Colonic mucosa (tissue), 4 donors: ENCODE results near the gene CCDC148. TPM values are rescaled to one million over a fixed set of nuclear protein-coding genes. Genes with fewer than 3 reads are reported as not detected.

Source experiments
- DNase-seq: peaks from one replicate; pipeline ENCODE4 v3.0.0-alpha.2; 2020
- H3K27ac ChIP-seq: fragments of 200-600 bp; one replicate; pipeline ENCODE4 v1.8.0; 2021
- H3K27me3 ChIP-seq: fragments of 200-600 bp; one replicate; pipeline ENCODE4 v1.8.0; 2021
- H3K36me3 ChIP-seq: fragments of 200-600 bp; one replicate; pipeline ENCODE4 v1.8.0; 2021
- H3K4me1 ChIP-seq: fragments of 200-600 bp; one replicate; pipeline ENCODE4 v1.8.0; 2021; ENCODE audit warnings: mild to moderate bottlenecking
- H3K4me3 ChIP-seq: fragments of 200-600 bp; one replicate; pipeline ENCODE4 v1.8.0; 2021
- H3K9ac ChIP-seq, 2 donors: one replicate each; pipeline ENCODE4 v1.7.0; 2013; ENCODE audit warnings: control low read depth in 2 of 2, low read depth in 2 of 2, low read length in 2 of 2
- H3K9me3 ChIP-seq: fragments of 200-600 bp; one replicate; pipeline ENCODE4 v1.8.0; 2021
- intact Hi-C: fragments of 100-400 bp; cut with DNase I; formaldehyde crosslinking; loops from one replicate; pipeline ENCODE4 v1.14.1; 2022
- total RNA-seq, 2 donors: library from RNA; stranded (reverse); fragmentation: NEBNext Ultra II Directional in 1 of 2; extraction: Animal tissue kit (Norgen Biotek cat#: 25700) in 1 of 2; gene quantifications; one replicate each; pipeline ENCODE4 v1.2.1, GENCODE V29; 2021
- TF ChIP-seq, protein P1 (sequence below): fragments of 200-600 bp; IDR thresholded peaks from one replicate; pipeline ENCODE4 v1.8.0; 2022; ENCODE audit warnings: antibody characterized with exemption, mild to moderate bottlenecking
- donor health status: healthy.
- donor health status: DM: no; HTN: no; CAD: no.
- donor health status: DM: no; HTN: no; CAD: no.

CCDC148 gene
- total RNA-seq, 2 donors from 2014 or later = 0.13 to 0.49 TPM

DNA sequence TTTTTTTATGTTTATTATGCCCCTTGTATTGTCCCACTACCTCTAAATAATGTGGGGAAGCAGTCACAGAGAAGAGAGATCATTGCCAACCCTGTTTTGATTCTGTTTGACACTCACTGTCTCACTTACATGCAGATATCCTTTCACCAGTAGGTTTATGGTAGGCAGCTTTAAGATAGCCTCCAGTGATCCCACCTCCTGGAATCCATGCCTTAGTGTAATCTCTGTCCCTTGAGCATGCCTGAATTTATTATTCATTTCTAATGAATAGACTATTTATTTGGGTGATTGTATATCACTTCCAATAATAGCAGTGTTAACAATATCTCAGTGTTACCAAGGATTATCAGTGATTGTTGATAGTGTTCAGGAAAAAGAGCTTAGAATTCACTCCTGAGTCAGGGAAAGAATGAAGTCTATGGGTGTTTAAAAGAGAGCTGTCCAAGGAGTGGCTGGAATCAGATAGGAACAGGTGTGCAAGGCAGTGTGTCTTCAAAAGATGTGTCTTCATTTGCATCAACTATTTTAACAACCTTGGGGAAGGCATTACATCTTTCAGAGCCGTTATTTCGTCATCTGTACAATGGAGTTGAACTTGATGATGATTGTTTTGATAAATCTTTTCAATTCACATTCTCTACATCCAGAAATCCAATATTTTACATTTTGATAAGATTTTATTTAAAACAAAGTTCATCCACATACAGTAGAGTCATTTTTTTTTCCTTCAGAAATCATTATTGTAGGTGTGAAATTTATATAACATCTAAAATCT, 32.1 kb upstream of the CCDC148 start:
- no peak for DNase-seq
- Histone ChIP-seq H3K27ac (no peak overlapping the region), H3K4me1 (no peaks in the 10 kb centered on the region), H3K27me3 (no peaks in the 10 kb centered on the region), H3K9ac (no peak overlapping the region), H3K36me3 (no peaks in the 10 kb centered on the region), H3K9me3 (no peaks in the 10 kb centered on the region), H3K4me3 (no peak overlapping the region)
- TF ChIP-seq, protein P1, sequence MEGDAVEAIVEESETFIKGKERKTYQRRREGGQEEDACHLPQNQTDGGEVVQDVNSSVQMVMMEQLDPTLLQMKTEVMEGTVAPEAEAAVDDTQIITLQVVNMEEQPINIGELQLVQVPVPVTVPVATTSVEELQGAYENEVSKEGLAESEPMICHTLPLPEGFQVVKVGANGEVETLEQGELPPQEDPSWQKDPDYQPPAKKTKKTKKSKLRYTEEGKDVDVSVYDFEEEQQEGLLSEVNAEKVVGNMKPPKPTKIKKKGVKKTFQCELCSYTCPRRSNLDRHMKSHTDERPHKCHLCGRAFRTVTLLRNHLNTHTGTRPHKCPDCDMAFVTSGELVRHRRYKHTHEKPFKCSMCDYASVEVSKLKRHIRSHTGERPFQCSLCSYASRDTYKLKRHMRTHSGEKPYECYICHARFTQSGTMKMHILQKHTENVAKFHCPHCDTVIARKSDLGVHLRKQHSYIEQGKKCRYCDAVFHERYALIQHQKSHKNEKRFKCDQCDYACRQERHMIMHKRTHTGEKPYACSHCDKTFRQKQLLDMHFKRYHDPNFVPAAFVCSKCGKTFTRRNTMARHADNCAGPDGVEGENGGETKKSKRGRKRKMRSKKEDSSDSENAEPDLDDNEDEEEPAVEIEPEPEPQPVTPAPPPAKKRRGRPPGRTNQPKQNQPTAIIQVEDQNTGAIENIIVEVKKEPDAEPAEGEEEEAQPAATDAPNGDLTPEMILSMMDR = no peak
- intact Hi-C loops = no loop called here

DNA sequence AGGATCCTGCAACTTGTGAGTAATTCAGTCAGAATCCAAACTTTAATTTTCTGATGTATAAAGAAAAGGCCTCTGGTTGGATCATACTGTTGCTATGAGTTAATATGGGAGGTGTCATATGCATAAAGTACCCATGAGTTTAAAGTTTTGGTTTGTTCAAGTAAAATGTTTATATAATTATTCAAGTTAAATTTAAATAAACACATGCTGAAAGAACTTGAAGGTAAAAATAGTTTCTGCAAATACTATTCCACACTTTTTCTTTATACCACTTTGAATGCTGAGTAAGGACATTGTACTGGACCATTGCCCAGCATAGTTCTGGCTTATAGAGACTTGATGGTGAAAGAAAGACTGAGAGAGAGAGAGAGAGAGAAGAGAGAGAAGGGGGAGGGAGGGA, 30.9 kb upstream of the CCDC148 start:
- no peaks in the 10 kb centered on the region for H3K9me3 ChIP-seq
- DNase-seq = no peak
- no peak overlapping the region for H3K27ac ChIP-seq
- H3K4me3 ChIP-seq = no peak overlapping the region
- no peaks in the 10 kb centered on the region for H3K36me3 ChIP-seq
- H3K4me1 ChIP-seq = no peaks in the 10 kb centered on the region
- H3K9ac ChIP-seq = no peak overlapping the region
- TF ChIP-seq, protein P1 = no peak
- intact Hi-C loops = no loop called here
- H3K27me3 ChIP-seq = no peaks in the 10 kb centered on the region

DNA sequence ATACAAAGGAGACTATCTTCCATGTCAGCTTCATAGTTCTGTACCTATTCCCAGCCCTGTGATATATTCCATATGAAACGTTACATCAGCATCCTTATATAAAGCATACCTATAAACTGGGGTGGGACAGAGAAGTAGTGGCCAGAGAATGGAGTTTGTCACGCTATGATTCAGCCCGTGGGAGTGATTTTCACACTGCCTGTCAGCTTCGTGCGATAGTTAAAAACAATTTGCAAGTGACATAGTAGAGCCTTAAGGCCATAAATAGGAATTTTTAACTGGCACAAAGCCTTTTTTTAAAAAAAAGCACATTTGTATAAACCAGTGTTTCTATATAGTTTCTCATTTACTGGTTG, 30.4 kb upstream of the CCDC148 start:
- Histone ChIP-seq H3K9ac (no peak overlapping the region), H3K27ac (no peak overlapping the region), H3K9me3 (no peaks in the 10 kb centered on the region), H3K4me1 (no peaks in the 10 kb centered on the region), H3K4me3 (no peak overlapping the region), H3K27me3 (no peaks in the 10 kb centered on the region), H3K36me3 (no peaks in the 10 kb centered on the region)
- DNase-seq = no peak
- intact Hi-C loops = no loop called here
- TF ChIP-seq, protein P1 = no peak

DNA sequence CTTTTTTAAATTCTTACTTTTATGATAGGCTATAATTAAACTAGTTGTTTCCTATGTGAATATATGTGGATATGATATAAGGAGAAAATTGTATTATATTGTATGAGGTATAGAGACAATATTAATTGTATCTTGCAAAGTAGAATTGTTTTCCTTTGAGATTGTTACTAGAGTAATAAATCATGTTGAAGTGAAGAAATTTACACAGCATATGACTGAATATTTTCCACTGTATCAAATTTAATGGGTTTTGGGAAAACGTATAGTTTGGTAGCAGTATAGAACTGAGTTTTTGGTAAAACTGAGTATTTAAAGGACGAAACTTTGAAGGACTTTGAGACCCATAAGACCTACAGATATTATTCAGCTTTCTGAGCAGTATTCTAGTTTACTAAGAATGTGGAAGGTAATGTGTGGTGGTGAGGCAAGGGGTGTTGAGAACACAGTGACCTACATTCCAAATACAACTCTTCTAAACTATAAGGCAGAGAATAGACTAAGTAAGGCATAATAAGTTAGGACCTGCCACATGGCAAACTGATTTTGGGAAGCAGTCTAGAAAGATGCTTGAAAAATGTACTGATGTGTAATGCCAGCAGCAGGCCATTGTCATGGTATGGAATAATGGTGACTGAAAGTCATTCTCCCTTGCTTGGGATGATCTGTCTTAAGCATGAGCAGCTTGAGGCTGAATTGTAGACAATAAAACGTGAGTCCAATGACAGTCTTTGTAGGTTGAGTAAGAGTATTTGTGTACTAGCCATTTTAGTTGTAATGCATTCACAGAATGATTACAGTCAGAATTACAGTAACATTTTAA, 29.8 kb upstream of the CCDC148 start:
- TF ChIP-seq, protein P1 = no peak
- intact Hi-C loops = no loop called here

DNA sequence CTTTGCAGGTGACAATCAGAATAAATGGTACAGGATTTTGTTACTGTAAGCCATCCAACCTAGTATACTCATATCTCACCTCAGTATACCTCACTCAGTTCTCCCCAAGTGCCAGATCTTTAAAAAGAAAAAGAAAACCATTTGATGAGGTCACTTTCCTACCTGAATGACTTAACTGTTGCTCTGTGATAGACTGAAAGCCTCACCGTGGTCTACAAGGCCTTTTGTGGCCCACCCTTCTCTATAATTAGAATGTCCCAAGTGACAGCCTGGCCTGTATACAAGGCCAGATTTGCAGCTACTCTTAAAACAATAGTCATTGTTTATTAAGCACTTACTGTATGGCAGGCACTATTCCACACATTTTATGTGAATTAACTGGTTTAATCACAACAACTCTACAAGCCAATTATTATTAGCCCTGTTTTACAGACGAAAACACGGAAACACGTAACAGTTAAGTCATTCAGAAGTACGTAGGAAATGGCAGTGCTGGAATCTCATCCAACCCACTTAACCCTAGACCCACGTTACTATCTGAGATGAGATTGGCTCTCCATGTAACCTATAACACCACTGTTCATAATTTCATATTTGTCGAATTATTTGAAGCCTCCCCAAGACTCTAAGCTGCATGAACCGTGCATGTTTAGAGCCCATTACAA, 28.5 kb upstream of the CCDC148 start:
- H3K9ac ChIP-seq = no peak overlapping the region
- H3K36me3 ChIP-seq = no peaks in the 10 kb centered on the region
- intact Hi-C loops = no loop called here
- H3K4me3 ChIP-seq = no peak overlapping the region
- H3K27ac ChIP-seq = no peak overlapping the region
- no peak for DNase-seq
- no peaks in the 10 kb centered on the region for H3K9me3 ChIP-seq
- TF ChIP-seq, protein P1 = no peak
- no peaks in the 10 kb centered on the region for H3K4me1 ChIP-seq
- H3K27me3 ChIP-seq = no peaks in the 10 kb centered on the region

More for the DNA sequence above, 29.8 kb upstream of the CCDC148 start:
- Histone ChIP-seq H3K9me3 (no peaks in the 10 kb centered on the region), H3K27me3 (no peaks in the 10 kb centered on the region), H3K9ac (no peak overlapping the region), H3K4me3 (no peak overlapping the region), H3K27ac (no peak overlapping the region), H3K4me1 (no peaks in the 10 kb centered on the region), H3K36me3 (no peaks in the 10 kb centered on the region)
- no peak for DNase-seq
